Mammary epithelial cell (primary cell): ENCODE data around the gene BARX2.

Experiments used
- CTCF ChIP-seq, 2 donors: IDR thresholded peaks in 1 of 2; conservative IDR thresholded peaks in 1 of 2; 2 replicates each; pipeline ENCODE4 v1.5.1; 2011 to 2012; ENCODE audit warnings: inconsistent platforms in 2 of 2, low read length in 2 of 2, mild to moderate bottlenecking in 2 of 2, control low read depth in 1 of 2, low read depth in 1 of 2; ENCODE audit not compliant: insufficient read depth in 1 of 2; ENCODE audit errors: extremely low read depth in 1 of 2
- EZH2 ChIP-seq: IDR thresholded peaks from 2 replicates; pipeline ENCODE4 v1.6.1; 2012; ENCODE audit warnings: low read length, inconsistent platforms, borderline replicate concordance

- TF ChIP-seq CTCF (conservative IDR thresholded peaks at IDR 0.05 in 1 of 2, IDR thresholded peaks at IDR 0.05 in 1 of 2; ENCODE audit: extremely low read depth in 1 of 2, insufficient read depth in 1 of 2, low read depth in 1 of 2, low read length in 2 of 2) (no peak), EZH2 (no peak)
Measured at GRCh38 chr11:129426038-129426437, 50.4 kb downstream of the BARX2 start.
